Fibroblast of peridontal ligament (primary cell): ENCODE measurements around the gene AMFR.

Experiments used
- DNase-seq: peaks from one replicate; pipeline ENCODE4 v3.0.0-alpha.2; 2010; ENCODE audit errors: extremely low read depth

The AMFR gene

GRCh38 chr16:56425439-56425832, at the start of gene AMFR:
AMFR (minus strand) TSS chr16:56425545; CDS start chr16:56425327, 218 bp downstream.
- peak; percentile 72 for DNase-seq

GRCh38 chr16:56470666-56471065, 45.3 kb upstream of the AMFR start:
- DNase-seq: no peak

GRCh38 chr16:56470232-56470631, 44.9 kb upstream of the AMFR start:
- no peak for DNase-seq

- no peak for DNase-seq
Measured at GRCh38 chr16:56469748-56470147, 44.4 kb upstream of the AMFR start.

GRCh38 chr16:56468800-56469199, 43.5 kb upstream of the AMFR start:
- DNase-seq: no peak

- DNase-seq: no peak
Measured at GRCh38 chr16:56466344-56466743, 41.0 kb upstream of the AMFR start.

- DNase-seq: no peak
Measured at GRCh38 chr16:56463153-56463552, 37.8 kb upstream of the AMFR start.

- DNase-seq: no peak
Measured at GRCh38 chr16:56462064-56462796, 36.9 kb upstream of the AMFR start.

GRCh38 chr16:56460101-56460500, 34.8 kb upstream of the AMFR start:
- DNase-seq: peak; percentile 5

- no peak for DNase-seq
Measured at GRCh38 chr16:56457927-56458470, 32.7 kb upstream of the AMFR start.

- DNase-seq: peak; percentile 41
Measured at GRCh38 chr16:56451753-56452689, 26.7 kb upstream of the AMFR start.

GRCh38 chr16:56450986-56451752, 25.8 kb upstream of the AMFR start, which contains the start of the genes NUDT21 and OGFOD1:
NUDT21 (minus strand) TSS chr16:56451332; CDS start chr16:56451202, 130 bp downstream.
OGFOD1 (plus strand) TSS chr16:56451554; CDS start chr16:56451613, 59 bp downstream.
- peak; percentile 97 for DNase-seq

GRCh38 chr16:56450275-56450985, 25.1 kb upstream of the AMFR start:
- DNase-seq: peak; percentile 19

- DNase-seq: no peak
Measured at GRCh38 chr16:56448005-56448404, 22.7 kb upstream of the AMFR start.

GRCh38 chr16:56447286-56447685, 21.9 kb upstream of the AMFR start:
- no peak for DNase-seq

- no peak for DNase-seq
Measured at GRCh38 chr16:56438038-56438437, 12.7 kb upstream of the AMFR start.

GRCh38 chr16:56436258-56436657, 10.9 kb upstream of the AMFR start:
- DNase-seq: no peak

- no peak for DNase-seq
Measured at GRCh38 chr16:56428091-56428490, 2.7 kb upstream of the AMFR start.

- no peak for DNase-seq
Measured at GRCh38 chr16:56426585-56426984, 1.2 kb upstream of the AMFR start.

- no peak for DNase-seq
Measured at GRCh38 chr16:56424791-56425438, 430 bp downstream of the AMFR start.
